Measurements from ENCODE around the gene SKIDA1. TPM values are rescaled to one million over a fixed set of nuclear protein-coding genes. Genes with fewer than 3 reads are reported as not detected.

SKIDA1 gene
- total and polyA plus RNA-seq, 2 of the 4 experiments (the other 2 are of a cell fraction) = 0.36 to 0.72 TPM

DNA sequence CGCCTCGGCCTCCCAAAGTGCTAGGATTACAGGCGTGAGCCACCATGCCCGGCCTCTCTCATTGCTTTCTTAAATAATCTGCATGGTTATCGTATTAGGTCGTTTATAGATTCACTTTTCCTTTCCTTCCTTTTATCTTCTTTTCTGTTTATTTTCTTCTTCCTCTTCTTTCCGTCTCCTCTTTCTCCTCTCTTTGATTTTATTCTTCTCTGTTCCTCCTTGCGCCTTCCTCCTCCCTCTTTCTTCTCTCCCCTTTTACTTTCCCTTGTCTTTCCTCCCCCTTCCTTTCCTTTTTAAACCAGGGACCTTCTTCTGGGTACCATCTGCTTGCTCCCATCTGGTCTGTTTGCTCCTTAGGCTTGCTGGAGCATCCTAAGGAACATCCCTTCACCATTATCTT, 27.2 kb upstream of the SKIDA1 start:
- ATAC-seq (ENCODE audit: low read depth) (no peak), DNase-seq (no peak)
- H4K8ac ChIP-seq (ENCODE audit: low read depth in 2 of 2, low read length in 2 of 2) = no peak overlapping the region
- H3K14ac ChIP-seq (replicated peaks; ENCODE audit: low read depth, low read length) = no peak overlapping the region
- no peaks in the 10 kb centered on the region for H3K27me3 ChIP-seq (ENCODE audit: control insufficient read depth, insufficient read depth, low read length)
- ChIA-PET POLR2A (ENCODE audit: unreplicated experiment) (no interaction called here), CTCF (interaction anchor here (0.5 kb wide), 1 partner anchor 1157 kb away, joined by 3 read pairs; no protein-coding TSS in a partner anchor)
- H2AK9ac ChIP-seq (replicated peaks; ENCODE audit: low read depth, low read length, poor library complexity) = no peak overlapping the region
- BruUV-seq (replicated peaks) = no TSS peak
- H2BK5ac ChIP-seq (ENCODE audit: low read depth, low read length, poor library complexity, severe bottlenecking) = no peak overlapping the region
- WGBS, 2 experiments (ENCODE audit: extremely low coverage in 2 of 2, insufficient read length in 1 of 2) = 93% methylated on average over 8 of the region's 8 CpGs; no CpG with 5 or more reads in 1 of the 2 experiments
- H4K20me1 ChIP-seq (ENCODE audit: insufficient read depth, low read length) = peaks cover 14% of the 10 kb centered on the region; the same call in 1 of the 2 replicates
- TF ChIP-seq CEBPB (IDR thresholded peaks at IDR 0.05; ENCODE audit: low read depth, low read length) (no peak), RFX5 (IDR thresholded peaks at IDR 0.05; ENCODE audit: low read depth, low read length) (no peak), RCOR1 (IDR thresholded peaks at IDR 0.05; ENCODE audit: insufficient replicate concordance, low read length) (no peak), MAFK (IDR thresholded peaks at IDR 0.05; ENCODE audit: low read depth, low read length) (no peak), SMC3 (IDR thresholded peaks at IDR 0.05; ENCODE audit: low read depth, low read length) (no peak), CHD1 (IDR thresholded peaks at IDR 0.05; ENCODE audit: low read depth, low read length) (no peak), RAD21 (IDR thresholded peaks at IDR 0.05; ENCODE audit: low read length) (no peak), NFE2L2 (IDR thresholded peaks at IDR 0.05; ENCODE audit: low read depth, low read length) (no peak), POLR2A (IDR thresholded peaks at IDR 0.05; ENCODE audit: low read depth, low read length) (no peak), FOS (IDR thresholded peaks at IDR 0.05; ENCODE audit: low read depth, low read length) (no peak), MAZ (IDR thresholded peaks at IDR 0.05; ENCODE audit: borderline replicate concordance, low read depth, low read length) (no peak), MXI1 (IDR thresholded peaks at IDR 0.05; ENCODE audit: borderline replicate concordance, low read depth, low read length) (no peak)
- TF ChIP-seq, protein P1, sequence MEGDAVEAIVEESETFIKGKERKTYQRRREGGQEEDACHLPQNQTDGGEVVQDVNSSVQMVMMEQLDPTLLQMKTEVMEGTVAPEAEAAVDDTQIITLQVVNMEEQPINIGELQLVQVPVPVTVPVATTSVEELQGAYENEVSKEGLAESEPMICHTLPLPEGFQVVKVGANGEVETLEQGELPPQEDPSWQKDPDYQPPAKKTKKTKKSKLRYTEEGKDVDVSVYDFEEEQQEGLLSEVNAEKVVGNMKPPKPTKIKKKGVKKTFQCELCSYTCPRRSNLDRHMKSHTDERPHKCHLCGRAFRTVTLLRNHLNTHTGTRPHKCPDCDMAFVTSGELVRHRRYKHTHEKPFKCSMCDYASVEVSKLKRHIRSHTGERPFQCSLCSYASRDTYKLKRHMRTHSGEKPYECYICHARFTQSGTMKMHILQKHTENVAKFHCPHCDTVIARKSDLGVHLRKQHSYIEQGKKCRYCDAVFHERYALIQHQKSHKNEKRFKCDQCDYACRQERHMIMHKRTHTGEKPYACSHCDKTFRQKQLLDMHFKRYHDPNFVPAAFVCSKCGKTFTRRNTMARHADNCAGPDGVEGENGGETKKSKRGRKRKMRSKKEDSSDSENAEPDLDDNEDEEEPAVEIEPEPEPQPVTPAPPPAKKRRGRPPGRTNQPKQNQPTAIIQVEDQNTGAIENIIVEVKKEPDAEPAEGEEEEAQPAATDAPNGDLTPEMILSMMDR (conservative IDR thresholded peaks at IDR 0.05; ENCODE audit: low read depth, low read length) = no peak
- TF ChIP-seq, protein P2, sequence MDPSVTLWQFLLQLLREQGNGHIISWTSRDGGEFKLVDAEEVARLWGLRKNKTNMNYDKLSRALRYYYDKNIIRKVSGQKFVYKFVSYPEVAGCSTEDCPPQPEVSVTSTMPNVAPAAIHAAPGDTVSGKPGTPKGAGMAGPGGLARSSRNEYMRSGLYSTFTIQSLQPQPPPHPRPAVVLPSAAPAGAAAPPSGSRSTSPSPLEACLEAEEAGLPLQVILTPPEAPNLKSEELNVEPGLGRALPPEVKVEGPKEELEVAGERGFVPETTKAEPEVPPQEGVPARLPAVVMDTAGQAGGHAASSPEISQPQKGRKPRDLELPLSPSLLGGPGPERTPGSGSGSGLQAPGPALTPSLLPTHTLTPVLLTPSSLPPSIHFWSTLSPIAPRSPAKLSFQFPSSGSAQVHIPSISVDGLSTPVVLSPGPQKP (IDR thresholded peaks at IDR 0.05; ENCODE audit: borderline replicate concordance, low read depth, low read length) = no peak
- TF ChIP-seq, protein P3, sequence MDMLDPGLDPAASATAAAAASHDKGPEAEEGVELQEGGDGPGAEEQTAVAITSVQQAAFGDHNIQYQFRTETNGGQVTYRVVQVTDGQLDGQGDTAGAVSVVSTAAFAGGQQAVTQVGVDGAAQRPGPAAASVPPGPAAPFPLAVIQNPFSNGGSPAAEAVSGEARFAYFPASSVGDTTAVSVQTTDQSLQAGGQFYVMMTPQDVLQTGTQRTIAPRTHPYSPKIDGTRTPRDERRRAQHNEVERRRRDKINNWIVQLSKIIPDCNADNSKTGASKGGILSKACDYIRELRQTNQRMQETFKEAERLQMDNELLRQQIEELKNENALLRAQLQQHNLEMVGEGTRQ (IDR thresholded peaks at IDR 0.05; ENCODE audit: low read depth, low read length) = no peak
- H3K9me3 ChIP-seq (ENCODE audit: control insufficient read depth, insufficient read depth, low read length) = no peaks in the 10 kb centered on the region
- no peaks in the 10 kb centered on the region for H3K4me1 ChIP-seq (ENCODE audit: control insufficient read depth, insufficient read depth, low read length)
- H3K9ac ChIP-seq (ENCODE audit: low read depth, low read length) = no peak overlapping the region
- H2BK20ac ChIP-seq (ENCODE audit: low read depth, low read length) = no peak overlapping the region
- peaks cover 27 to 52% of the 10 kb centered on the region in 2 experiments for H3K79me1 ChIP-seq (ENCODE audit: low read depth in 1 of 2, low read length in 2 of 2)
- no peak overlapping the region for H2AFZ ChIP-seq (replicated peaks; ENCODE audit: low read length, poor library complexity)
- no peak overlapping the region for H3K27ac ChIP-seq (ENCODE audit: insufficient read depth, low read length)
- no peak overlapping the region for H2BK120ac ChIP-seq (ENCODE audit: low read depth, low read length)
- no peak overlapping the region for H3K56ac ChIP-seq (ENCODE audit: extremely low read depth, insufficient read depth, low read length)
- H3K4me2 ChIP-seq (ENCODE audit: low read depth, low read length) = no peak overlapping the region
- H3K23ac ChIP-seq (ENCODE audit: low read depth, low read length) = no peak overlapping the region
- peaks cover 34% of the 10 kb centered on the region for H3K36me3 ChIP-seq (ENCODE audit: control insufficient read depth, insufficient read depth, low read length)
- no peak overlapping the region for H2BK15ac ChIP-seq (ENCODE audit: low read depth, low read length)
- dilution Hi-C loops (cut with HindIII; ENCODE audit: low sequenced_read_pairs, unreplicated experiment) (no loop called here), intact Hi-C loops (cut with micrococcal nuclease) (no loop called here), in situ Hi-C loops (cut with MboI; ENCODE audit: low sequenced_read_pairs) (no loop called here)
- H4K91ac ChIP-seq (ENCODE audit: insufficient read depth, low read depth, low read length) = no peak overlapping the region
- no peak overlapping the region for H3K4ac ChIP-seq (ENCODE audit: low read depth, low read length)
- H2AK5ac ChIP-seq (ENCODE audit: low read depth, low read length) = no peak overlapping the region
- H3K18ac ChIP-seq (ENCODE audit: low read depth, low read length) = no peak overlapping the region
- H3K9me1 ChIP-seq (ENCODE audit: insufficient read depth, low read length) = no peaks in the 10 kb centered on the region
- no peak overlapping the region for H4K5ac ChIP-seq (ENCODE audit: low read depth, low read length)
- no peak overlapping the region for H3K4me3 ChIP-seq (ENCODE audit: insufficient read depth, low read depth, low read length)
